Stimulated activated CD8-positive, alpha-beta memory T cell treated with anti-CD3 and anti-CD28 coated beads, Interleukin-12 subunit alpha, Interleukin-12 subunit beta, amount 100 ng/mL, for 24 hours (primary cell): ENCODE data around the gene IDS.
"Not testable (repeated sequence)": the region's sequence is repeated elsewhere in the genome, so short reads cannot be mapped to it uniquely, and the experiment has no call there.

ENCODE experiments used
- DNase-seq: peaks from one replicate; pipeline ENCODE4 v3.0.0-alpha.2; 2020; ENCODE audit errors: extremely low read depth

Gene IDS, protein sequence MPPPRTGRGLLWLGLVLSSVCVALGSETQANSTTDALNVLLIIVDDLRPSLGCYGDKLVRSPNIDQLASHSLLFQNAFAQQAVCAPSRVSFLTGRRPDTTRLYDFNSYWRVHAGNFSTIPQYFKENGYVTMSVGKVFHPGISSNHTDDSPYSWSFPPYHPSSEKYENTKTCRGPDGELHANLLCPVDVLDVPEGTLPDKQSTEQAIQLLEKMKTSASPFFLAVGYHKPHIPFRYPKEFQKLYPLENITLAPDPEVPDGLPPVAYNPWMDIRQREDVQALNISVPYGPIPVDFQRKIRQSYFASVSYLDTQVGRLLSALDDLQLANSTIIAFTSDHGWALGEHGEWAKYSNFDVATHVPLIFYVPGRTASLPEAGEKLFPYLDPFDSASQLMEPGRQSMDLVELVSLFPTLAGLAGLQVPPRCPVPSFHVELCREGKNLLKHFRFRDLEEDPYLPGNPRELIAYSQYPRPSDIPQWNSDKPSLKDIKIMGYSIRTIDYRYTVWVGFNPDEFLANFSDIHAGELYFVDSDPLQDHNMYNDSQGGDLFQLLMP

DNA sequence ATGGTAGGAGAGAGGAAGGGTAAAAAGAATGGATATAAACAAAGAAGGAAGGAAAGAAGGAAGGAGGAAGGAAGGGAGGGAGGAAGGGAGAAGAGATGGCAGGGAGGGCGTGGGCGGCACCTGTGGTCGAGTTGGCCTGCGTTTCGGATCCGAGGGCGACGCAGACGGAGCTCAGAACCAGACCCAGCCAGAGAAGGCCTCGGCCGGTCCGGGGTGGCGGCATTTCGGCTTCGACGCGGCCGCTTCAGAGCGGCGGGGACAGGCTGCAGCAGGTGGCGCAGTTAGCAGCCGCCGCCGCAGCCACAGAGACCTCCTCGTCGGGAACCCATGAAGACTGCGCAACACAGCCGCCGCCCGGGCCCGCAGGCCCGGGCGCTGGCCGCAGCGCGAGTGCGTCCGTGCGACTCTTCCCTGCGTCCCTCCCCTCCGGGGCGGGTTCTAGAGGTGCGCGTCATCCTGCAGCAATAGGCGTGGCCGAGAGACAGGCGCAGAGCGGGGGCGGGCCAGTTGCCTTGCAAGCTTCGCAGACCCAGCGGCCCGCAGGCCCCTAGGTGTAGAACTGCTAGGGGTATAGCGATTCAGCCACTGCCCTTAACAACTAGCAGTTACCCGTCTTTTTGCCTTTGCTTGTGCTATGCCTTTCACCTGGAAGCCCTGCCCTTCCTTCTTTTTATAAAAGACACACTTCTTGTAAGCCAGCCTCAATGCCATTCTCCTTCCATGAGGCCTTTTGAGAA lies at the start of gene IDS:
TSS of gene IDS (minus strand) at position 392 of the 737 bp plus-strand sequence. CDS start at position 223, 169 bp downstream.
- peak; percentile 60 for DNase-seq

DNA sequence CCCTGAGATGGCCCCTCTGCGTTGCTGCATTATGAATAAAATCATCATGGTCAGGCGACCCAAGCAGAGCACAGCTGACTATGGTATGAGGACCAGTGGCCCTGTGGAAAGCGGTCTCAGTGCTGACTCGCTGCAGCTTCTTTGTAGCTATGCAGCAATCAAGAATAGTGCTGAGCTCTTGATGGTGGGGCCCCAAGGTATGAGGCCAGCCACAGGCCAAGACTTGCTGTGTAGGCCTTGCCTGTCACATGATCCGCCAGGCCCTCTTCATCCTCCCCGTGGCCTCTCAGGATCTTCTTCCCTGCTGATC lies 46.8 kb upstream of the IDS start:
- not testable (repeated sequence) for DNase-seq

DNA sequence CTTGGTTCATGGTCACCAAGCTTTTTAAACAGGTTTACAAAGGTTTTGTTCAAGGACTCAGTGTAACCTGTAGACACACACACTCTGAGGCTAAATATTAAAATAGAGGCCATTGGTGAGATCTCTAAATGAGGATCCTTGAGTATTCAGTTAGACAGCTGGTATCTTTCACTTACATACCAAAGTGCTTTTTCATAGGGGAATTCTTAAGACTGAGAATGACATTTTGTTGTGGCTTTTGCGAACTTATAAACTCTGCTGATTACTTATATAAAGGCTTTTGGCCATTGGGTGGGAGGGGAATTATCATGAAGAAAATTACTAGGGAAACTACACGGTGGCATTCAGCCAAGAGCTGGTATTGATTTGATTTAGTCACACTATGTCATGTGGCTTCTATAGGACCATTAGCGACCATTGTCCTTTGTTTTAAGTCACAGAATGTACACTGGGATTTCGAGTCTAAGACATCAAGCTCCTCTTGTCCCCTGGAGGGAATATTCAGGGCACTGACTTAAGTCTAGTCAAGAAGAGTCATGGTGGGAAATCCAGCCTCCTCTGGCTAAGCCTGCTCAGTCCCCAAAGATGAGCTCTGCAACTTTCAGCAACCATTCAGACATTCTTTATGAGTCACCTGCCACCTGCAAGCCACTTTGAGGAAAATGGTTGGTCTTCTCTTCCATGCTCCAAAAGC lies 46.3 kb upstream of the IDS start:
- DNase-seq, result not testable (repeated sequence)

DNA sequence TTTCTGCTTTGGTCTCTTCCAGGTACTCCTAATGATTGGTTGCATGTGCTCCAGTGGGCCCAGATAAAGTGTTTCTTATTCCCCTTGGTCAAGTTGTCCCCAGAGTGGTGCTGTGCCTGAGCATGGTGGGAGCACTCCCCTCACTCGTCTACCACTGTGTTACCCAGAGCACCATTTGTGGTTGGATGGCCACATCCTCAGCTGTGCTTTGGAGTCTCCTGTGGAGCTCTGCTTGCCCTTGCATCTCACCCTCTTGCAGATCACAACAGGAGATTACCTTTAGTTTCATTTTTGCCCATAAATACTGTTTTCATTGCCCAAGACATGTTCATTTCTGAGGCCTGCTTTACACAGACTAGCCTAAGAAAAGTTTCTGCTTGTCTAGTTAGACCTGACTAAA lies 45.3 kb upstream of the IDS start:
- not testable (repeated sequence) for DNase-seq

DNA sequence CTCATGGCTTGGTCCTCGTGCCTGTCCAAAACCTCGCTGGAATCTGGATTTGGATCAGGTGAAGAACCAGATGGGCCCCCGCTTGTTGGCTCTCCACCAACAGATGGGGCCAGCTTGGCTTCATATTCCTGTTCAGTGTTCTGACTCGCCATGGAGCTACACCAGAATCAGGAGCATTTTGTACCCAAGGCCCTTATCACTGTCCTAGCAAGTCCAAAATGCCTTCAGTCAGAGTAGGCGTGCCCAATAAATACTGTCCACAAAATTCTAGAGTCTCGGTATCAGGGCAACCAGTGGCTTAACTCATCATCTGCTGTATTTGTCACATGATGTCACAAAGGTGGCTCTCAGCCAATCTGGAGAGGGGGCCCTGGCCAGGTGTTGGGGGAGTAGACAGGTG lies 44.6 kb upstream of the IDS start, which contains the start of gene HSFX3:
TSS of gene HSFX3 (minus strand) at position 224 of the 400 bp plus-strand sequence. CDS start at position 152, 72 bp downstream.
- DNase-seq, result not testable (repeated sequence)

DNA sequence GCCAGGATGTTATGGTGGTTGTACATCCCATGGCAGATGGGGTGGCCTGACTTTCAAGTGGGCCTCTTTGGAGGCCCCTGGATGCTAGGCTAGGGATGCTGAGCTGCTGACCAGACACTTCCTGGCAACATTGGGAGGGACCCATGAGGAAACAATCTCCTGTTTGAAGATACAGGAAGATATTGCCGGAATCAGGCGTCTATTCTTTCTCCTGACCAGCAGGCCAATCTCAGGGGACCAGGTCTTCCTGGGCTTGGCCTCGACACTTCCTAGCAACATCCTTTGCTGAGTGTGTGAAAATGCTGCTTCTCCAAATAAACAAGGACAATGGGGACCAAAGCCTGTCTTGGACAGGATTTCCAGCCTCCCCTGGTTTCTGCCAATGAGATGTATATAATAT lies 42.7 kb upstream of the IDS start:
- DNase-seq, result not testable (repeated sequence)

GRCh38 chrX:149546962-149547361 lies 41.9 kb upstream of the IDS start:
- not testable (repeated sequence) for DNase-seq

GRCh38 chrX:149545545-149546543 lies 40.7 kb upstream of the IDS start:
- DNase-seq, result not testable (repeated sequence)

- no peak for DNase-seq
These were observed 36.5 kb upstream of the IDS start for GRCh38 chrX:149541521-149542047.

DNA sequence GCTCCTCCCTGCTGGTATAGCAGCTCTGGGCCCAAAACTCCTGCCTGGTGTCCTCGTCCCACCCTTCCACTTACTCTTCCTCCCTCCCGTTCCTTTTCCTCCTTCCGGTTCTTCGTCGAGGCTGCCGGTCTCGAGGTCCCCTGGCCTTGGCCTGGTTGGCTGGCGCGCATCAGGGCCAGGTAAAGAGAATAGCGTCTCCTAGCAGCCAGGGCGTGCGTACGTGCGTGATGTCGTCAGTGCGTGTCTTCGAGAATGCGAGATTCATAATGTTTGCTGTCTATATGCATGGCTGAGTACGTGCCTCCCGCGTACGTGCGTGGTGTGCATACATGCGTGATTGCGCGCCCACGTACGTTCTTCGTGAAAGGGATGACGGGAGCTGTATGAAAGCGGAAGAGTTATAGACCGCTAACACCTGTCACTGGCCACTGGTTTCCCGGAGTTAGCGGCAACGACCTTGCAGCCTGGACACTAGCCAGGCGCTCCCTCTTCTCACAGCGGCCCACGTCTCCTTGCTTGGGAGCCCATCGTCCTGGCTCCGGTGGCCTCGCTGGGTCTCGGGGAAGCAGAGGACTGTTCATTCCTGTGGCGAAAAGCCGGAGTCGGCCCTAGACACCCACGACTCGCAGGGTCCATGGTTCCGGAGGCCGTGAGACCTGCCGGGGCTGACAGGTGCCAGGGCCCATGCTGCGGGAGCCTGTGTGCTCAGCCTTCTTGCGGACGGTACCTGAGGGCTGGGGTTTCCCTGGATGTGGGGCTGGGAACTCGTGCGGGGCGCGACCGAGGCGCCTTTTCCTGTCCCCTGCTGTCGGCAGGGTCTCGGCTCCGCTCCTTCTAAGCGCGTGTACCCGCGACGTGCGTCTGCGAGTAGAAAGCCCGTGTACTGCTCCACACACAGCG lies 35.8 kb upstream of the IDS start, which contains the start of gene EOLA1:
TSS of gene EOLA1 (plus strand) at position 392 of the 900 bp plus-strand sequence. CDS start 4,619 bp downstream, outside the sequence.
- peak; percentile 71 for DNase-seq

DNA sequence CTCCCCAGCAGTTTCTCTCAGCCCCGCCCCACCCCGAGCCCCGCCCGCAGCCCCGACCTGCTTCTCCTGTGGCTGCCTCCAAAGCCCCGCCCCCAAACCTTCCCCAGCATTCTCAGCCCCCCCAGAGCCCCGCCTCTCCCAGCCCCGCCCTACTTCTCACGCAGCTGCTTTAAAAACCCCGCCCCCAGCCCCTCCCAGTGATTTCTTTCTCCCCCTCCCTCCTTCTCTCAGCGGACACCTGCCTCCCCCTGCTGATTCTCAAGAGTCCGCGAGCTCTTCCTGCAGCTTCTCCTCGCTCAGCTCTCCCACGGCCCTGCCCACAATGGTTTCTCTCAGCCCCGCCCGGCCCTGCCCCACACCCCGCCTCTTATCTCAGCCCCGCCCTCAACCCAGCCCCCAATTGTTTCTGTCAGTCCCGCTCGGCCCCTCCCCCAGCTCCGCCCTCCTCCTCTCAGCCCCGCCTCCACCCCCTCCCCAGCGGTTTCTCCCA lies 35.1 kb upstream of the IDS start:
- peak; percentile 74 for DNase-seq

DNA sequence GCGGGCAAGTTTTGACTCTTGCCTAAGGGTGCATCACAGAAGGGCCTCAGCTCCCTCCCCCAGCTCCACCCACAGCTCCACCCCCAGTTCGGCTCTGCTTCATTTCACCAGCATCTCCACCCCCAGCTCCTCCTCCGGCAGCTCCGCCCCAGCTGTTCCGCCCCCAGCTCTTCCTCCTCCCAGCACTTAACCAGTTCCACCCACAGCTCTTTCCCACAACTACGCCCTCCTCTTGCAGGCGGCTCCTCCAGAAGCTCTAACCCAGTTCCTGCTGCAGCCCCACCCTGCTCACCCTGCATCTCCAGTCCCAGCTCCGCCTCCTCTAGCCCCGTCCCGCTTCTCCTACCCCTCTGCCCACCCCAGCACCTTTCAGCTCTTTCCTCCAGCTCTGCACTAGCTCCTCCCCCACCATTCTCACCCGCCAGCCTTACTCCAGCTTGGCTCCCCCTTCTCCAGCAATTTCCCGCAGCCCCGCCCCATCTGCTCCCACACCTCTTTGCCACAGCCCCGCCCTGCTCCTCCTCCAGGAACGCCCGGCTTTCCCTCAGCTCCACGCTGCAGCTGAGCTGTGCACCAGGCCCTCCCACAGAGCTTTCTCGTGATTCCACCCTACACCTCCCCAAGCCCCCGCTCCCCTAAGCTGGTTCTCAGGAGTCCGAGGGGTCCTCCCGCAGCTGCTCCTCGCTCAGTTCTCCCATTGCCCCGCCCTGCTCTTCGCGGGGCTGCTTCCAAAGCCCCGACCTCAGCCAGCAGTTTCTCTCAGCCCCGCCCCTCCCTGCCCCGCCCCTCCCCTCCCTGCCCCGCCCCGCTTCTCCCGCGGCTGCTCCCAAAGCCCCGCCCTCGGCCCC lies 34.4 kb upstream of the IDS start:
- peak; percentile 58 for DNase-seq

DNA sequence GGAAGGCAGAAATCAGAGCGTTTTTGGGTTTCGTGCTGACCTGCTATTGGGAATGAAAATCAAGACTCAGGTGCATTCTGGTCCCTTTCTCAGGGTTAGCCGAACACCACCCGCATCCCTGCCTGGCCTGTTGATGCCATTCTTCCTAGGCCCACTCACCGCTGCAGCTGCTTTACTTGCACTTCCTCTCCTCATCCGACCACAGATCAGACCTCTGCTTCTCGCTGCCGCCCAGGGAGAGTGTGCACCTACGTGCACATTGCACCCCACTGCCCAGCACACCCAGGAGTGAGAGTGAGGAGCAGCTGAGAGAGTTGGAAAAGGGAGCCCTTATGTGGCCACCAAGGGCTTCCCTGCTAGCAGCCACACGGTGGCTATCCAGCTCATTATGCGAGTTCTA lies 32.4 kb upstream of the IDS start:
- DNase-seq, result not testable (repeated sequence)

- not testable (repeated sequence) for DNase-seq
These were observed 30.0 kb upstream of the IDS start for GRCh38 chrX:149534926-149535602.

DNA sequence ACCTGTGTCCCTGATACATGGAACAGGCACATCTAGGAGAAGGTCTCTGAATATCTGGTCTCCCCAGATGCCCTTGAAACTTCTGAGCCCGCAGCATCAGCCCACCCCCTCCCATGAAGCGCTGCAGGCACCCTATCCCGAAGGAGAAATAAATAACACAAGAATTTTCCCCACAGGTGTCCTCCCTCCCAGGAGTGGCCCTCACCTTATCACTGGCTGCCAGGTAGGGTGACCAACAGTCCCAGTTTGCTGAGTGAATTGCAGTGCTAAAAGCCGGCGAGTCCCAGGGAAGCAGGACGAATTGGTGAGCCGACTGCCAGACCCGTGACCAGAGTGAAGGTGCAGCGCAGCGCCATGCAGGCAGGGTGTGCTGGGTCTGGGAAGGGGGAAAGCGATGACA lies 28.9 kb upstream of the IDS start:
- not testable (repeated sequence) for DNase-seq

- DNase-seq, result not testable (repeated sequence)
These were observed 27.8 kb upstream of the IDS start for GRCh38 chrX:149532868-149533267.

DNA sequence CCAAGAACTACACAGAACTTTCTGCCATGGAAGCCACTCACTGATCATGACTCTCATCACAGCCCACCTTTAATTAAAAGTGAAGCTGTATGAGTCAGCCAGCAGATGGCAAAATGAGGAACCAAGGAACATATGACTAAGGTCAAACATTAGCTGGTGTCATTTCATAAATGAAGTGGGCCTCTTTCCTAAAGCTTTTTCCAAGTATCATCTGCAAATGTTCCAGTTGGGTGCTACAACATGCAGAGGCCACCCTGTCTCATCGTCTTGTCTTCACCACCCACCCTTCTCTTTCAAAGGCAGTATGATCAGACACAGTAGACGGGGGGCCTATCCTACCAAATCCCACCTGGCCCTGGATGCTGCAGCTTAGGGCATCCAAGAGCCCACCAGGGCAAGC lies 26.5 kb upstream of the IDS start:
- no peak for DNase-seq

- DNase-seq, result no peak
These were observed 23.3 kb upstream of the IDS start for GRCh38 chrX:149528381-149528780.
